Activated CD4-positive, alpha-beta T cell treated with anti-CD3 and anti-CD28 coated beads, Interleukin-2, amount 50 U/mL, for 1 hour (primary cell): Measurements from ENCODE around the gene PCF11.
"Not testable (repeated sequence)": the region's sequence is repeated elsewhere in the genome, so short reads cannot be mapped to it uniquely, and the experiment has no call there.

Source experiments
- DNase-seq: peaks from one replicate; pipeline ENCODE4 v3.0.0-alpha.2; 2020

The PCF11 gene

GRCh38 chr11:83156996-83157593 is at the start of gene PCF11:
Gene PCF11 (plus strand): TSS chr11:83157131. CDS start chr11:83157440, 309 bp downstream.
- no peak for DNase-seq

- no peak for DNase-seq
Measured at GRCh38 chr11:83112886-83113285, 44.0 kb upstream of the PCF11 start.

GRCh38 chr11:83115026-83115425 is 41.9 kb upstream of the PCF11 start:
- no peak for DNase-seq

GRCh38 chr11:83115551-83115950 is 41.4 kb upstream of the PCF11 start:
- DNase-seq = no peak

GRCh38 chr11:83116015-83116641 is 40.8 kb upstream of the PCF11 start:
- DNase-seq = no peak

GRCh38 chr11:83118814-83119213 is 38.1 kb upstream of the PCF11 start:
- DNase-seq = no peak

GRCh38 chr11:83119216-83119615 is 37.7 kb upstream of the PCF11 start:
- no peak for DNase-seq

- no peak for DNase-seq
Measured at GRCh38 chr11:83120327-83120726, 36.6 kb upstream of the PCF11 start.

- DNase-seq = no peak
Measured at GRCh38 chr11:83122050-83122449, 34.9 kb upstream of the PCF11 start.

- DNase-seq = no peak
Measured at GRCh38 chr11:83122766-83123165, 34.2 kb upstream of the PCF11 start.

GRCh38 chr11:83124636-83125424 is 32.1 kb upstream of the PCF11 start:
- no peak for DNase-seq

- no peak for DNase-seq
Measured at GRCh38 chr11:83125577-83125976, 31.4 kb upstream of the PCF11 start.

GRCh38 chr11:83127310-83127637 is 29.7 kb upstream of the PCF11 start:
- no peak for DNase-seq

- no peak for DNase-seq
Measured at GRCh38 chr11:83132191-83132590, 24.7 kb upstream of the PCF11 start.

GRCh38 chr11:83133266-83133665 is 23.7 kb upstream of the PCF11 start:
- not testable (repeated sequence) for DNase-seq

GRCh38 chr11:83139310-83139709 is 17.6 kb upstream of the PCF11 start:
- DNase-seq = no peak

- DNase-seq = no peak
Measured at GRCh38 chr11:83140691-83141455, 16.1 kb upstream of the PCF11 start.

GRCh38 chr11:83147895-83148294 is 9.0 kb upstream of the PCF11 start:
- no peak for DNase-seq

- DNase-seq = no peak
Measured at GRCh38 chr11:83150450-83150849, 6.5 kb upstream of the PCF11 start.

GRCh38 chr11:83151274-83151977 is 5.5 kb upstream of the PCF11 start:
- no peak for DNase-seq

- no peak for DNase-seq
Measured at GRCh38 chr11:83152264-83152663, 4.7 kb upstream of the PCF11 start.

GRCh38 chr11:83153764-83154163 is 3.2 kb upstream of the PCF11 start:
- no peak for DNase-seq
